Stomach (tissue), 9 donors: ENCODE results near the gene CD33. TPM values are rescaled to one million over a fixed set of nuclear protein-coding genes. Genes with fewer than 3 reads are reported as not detected.

ENCODE experiments used
- DNase-seq, 2 donors: peaks; one replicate each; pipeline versions ENCODE4 v3.0.0 to v3.0.0-alpha.2; 2013 to 2019
- H3K27ac ChIP-seq, 5 donors: fragments of 200-600 bp in 4 of 5; sonication (generic) in 4 of 5; one replicate each; pipeline ENCODE4 v1.5.1; 2013 to 2019; ENCODE audit warnings: mild to moderate bottlenecking in 1 of 5, moderate library complexity in 1 of 5
- H3K27me3 ChIP-seq, 3 donors: fragments of 200-600 bp; sonication (generic); one replicate each; pipeline ENCODE4 v1.5.1; 2017 to 2019; ENCODE audit warnings: mixed run types in 1 of 3
- H3K36me3 ChIP-seq, 4 donors: fragments of 200-600 bp; sonication (generic); 1 replicate in 3 of 4; 2 replicates in 1 of 4; pipeline ENCODE4 v1.5.1; 2016 to 2019
- H3K4me1 ChIP-seq, 4 donors: fragments of 200-600 bp; sonication (generic); one replicate each; pipeline ENCODE4 v1.5.1; 2016 to 2019
- H3K4me3 ChIP-seq, 4 donors: fragments of 200-600 bp; sonication (generic) in 3 of 4; one replicate each; pipeline ENCODE4 v1.5.1; 2016 to 2019; ENCODE audit warnings: mild to moderate bottlenecking in 1 of 4
- H3K9me3 ChIP-seq, 4 donors: fragments of 200-600 bp; sonication (generic); one replicate each; pipeline ENCODE4 v1.5.1; 2016 to 2019
- EP300 ChIP-seq: sonication (generic); formaldehyde crosslinking; IDR thresholded peaks from one replicate; pipeline ENCODE4 v1.6.1; 2017; ENCODE audit warnings: antibody characterized with exemption
- POLR2A ChIP-seq, 4 donors: fragments of 450-650 bp; IDR thresholded peaks; one replicate each; pipeline ENCODE4 v1.6.1; 2016; ENCODE audit warnings: antibody characterized with exemption in 4 of 4, control low read depth in 2 of 4, mild to moderate bottlenecking in 1 of 4, moderate library complexity in 1 of 4
- POLR2AphosphoS5 ChIP-seq, 3 donors: sonication (generic); formaldehyde crosslinking; IDR thresholded peaks; one replicate each; pipeline ENCODE4 v1.6.1; 2016; ENCODE audit warnings: antibody characterized with exemption in 3 of 3
- WGBS, 5 donors: extraction: QIAGEN DNeasy Blood & Tissue Kit in 3 of 5; methylation state at CpG; one replicate each; pipeline versions ENCODE4 v1.1.5 to v1.1.7; 2013 to 2018; 5-methylcytosine and 5-hydroxymethylcytosine counted together
- intact Hi-C: fragments of 100-400 bp; cut with DNase I; formaldehyde crosslinking; loops from one replicate; pipeline ENCODE4 v1.15.1; 2023; ENCODE audit warnings: low total_unique reads
- polyA plus RNA-seq, 3 donors: library from polyadenylated mRNA; stranded (reverse); fragments of 200-250 nt; gene quantifications; one replicate each; pipeline ENCODE4 v1.2.3, GENCODE V29; 2013
- total RNA-seq, 5 donors: library from RNA; depleted of rRNA; stranded (reverse); fragments of >200 nt; gene quantifications; one replicate each; pipeline versions ENCODE4 v1.1.0 to v1.2.3, GENCODE V29; 2014 to 2016
- TF ChIP-seq, protein P1 (sequence below), 7 experiments: fragments of 450-650 bp in 4 of 7; fragments of 200-600 bp in 3 of 7; sonication (generic) in 3 of 7; IDR thresholded peaks; one replicate each; pipeline ENCODE4 v1.5.1; 2016 to 2019; ENCODE audit warnings: antibody characterized with exemption in 7 of 7, control low read depth in 2 of 7, mild to moderate bottlenecking in 1 of 7
- donor health status: healthy with polysubstance abuse.
- donor health status: Bipolar disorder and iron deficiency.
- donor health status: healthy.

Gene CD33
- total and polyA plus RNA-seq, 8 donors, result 1.7 to 4.8 (median 3.0) TPM; not detected in 3

DNA sequence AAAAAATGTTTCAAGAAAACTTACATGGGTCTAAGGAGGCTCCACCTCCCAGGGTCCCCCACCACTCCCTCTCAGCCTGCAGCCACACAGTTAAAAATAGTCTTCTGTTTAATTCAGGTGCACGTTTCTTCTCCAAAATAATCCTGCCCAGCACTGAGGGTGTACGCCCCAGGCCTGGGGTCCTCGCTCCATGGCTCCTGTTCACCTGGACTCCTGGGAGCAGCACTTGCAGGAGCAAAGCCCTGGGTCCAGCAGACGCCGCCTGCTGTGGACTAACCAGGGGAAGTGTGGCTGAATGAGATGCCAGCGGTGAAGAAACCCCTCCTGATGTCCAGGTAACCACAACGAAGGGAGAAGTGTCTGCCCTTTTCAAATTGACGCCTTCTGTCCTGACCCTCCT is 41.3 kb upstream of the CD33 start:
- no peaks in the 10 kb centered on the region for H3K36me3 ChIP-seq
- peaks cover 4 to 46% (median 7%) of the 10 kb centered on the region in 3 donors for H3K27me3 ChIP-seq
- WGBS, 5 donors, result 69 to 83% (median 73%) methylated on average over 8 of the region's 8 CpGs
- TF ChIP-seq EP300, result no peak
- TF ChIP-seq, protein P1, sequence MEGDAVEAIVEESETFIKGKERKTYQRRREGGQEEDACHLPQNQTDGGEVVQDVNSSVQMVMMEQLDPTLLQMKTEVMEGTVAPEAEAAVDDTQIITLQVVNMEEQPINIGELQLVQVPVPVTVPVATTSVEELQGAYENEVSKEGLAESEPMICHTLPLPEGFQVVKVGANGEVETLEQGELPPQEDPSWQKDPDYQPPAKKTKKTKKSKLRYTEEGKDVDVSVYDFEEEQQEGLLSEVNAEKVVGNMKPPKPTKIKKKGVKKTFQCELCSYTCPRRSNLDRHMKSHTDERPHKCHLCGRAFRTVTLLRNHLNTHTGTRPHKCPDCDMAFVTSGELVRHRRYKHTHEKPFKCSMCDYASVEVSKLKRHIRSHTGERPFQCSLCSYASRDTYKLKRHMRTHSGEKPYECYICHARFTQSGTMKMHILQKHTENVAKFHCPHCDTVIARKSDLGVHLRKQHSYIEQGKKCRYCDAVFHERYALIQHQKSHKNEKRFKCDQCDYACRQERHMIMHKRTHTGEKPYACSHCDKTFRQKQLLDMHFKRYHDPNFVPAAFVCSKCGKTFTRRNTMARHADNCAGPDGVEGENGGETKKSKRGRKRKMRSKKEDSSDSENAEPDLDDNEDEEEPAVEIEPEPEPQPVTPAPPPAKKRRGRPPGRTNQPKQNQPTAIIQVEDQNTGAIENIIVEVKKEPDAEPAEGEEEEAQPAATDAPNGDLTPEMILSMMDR (IDR thresholded peaks at IDR 0.05), result no peak
- H3K9me3 ChIP-seq, result no peaks in the 10 kb centered on the region
- no peak overlapping the region for H3K4me3 ChIP-seq
- no peak for DNase-seq
- intact Hi-C loops, result no loop called here
- H3K27ac ChIP-seq, result no peak overlapping the region
- H3K4me1 ChIP-seq, result no peaks in the 10 kb centered on the region

DNA sequence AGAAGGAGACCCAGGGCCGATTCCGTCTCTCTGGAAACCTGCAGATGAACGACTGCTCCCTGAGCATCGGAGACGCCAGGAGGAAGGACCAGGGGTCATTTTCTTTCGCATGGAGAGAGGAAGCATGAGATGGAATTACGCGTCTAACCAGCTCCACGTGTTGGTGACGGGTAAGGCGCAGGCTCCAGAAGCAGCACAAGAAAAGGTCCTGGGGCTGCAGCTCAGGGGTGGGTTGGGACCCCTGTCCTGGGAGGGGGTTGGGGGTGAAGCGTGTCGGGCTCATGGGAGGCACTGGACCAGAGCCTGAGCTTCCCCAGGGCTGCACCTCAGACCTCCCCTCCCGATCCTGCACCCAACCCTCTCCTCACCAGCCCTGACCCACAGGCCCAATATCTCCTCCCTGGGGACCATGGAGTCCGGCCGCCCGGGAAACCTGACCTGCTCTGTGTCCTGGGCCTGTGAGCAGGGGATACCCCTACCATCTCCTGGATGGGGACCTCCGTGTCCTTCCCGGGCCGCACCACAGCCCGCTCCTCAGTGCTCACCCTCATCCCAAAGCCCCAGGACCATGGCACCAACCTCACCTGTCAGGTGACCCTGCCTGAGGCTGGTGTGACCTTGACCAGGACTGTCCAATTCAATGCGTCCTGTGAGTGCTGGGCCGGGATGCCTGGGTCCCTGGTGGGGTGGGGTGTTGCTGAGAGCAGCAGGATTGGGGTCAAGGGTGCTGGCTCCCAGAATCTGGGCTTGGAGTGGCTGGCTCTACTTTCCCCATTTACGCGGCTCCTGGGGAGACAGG is 39.6 kb upstream of the CD33 start:
- Histone ChIP-seq H3K4me3 (no peak overlapping the region), H3K27me3 (peaks cover 4 to 46% (median 7%) of the 10 kb centered on the region in 3 donors), H3K36me3 (no peaks in the 10 kb centered on the region), H3K9me3 (no peaks in the 10 kb centered on the region), H3K27ac (no peak overlapping the region), H3K4me1 (no peaks in the 10 kb centered on the region)
- 83 to 87% (median 84%) methylated on average over 16 to 25 of the region's 25 CpGs for WGBS, 5 donors
- TF ChIP-seq EP300 (no peak), POLR2A (IDR thresholded peaks at IDR 0.05) (no peak)
- intact Hi-C loops, result no loop called here
- DNase-seq, result no peak

DNA sequence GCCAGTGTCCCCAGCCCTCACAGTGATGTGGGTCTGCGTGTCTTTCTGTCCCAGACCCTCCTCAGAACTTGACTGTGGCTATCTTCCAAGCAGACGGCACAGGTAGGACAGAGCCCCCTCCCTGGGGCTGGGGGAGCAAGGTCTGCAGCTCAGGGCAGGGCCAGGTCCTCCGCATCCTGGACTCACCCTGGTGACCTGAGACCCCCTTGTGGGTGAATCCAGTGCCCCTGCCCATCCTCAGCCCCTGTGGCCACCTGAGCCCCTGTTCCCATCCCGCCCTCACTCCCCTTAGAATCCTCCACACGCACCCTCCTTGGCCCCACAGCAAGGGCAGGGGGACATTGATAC is 39.0 kb upstream of the CD33 start:
- H3K9me3 ChIP-seq, result no peaks in the 10 kb centered on the region
- no peak overlapping the region for H3K27ac ChIP-seq
- no peaks in the 10 kb centered on the region for H3K36me3 ChIP-seq
- H3K27me3 ChIP-seq, result peaks cover 4 to 46% (median 7%) of the 10 kb centered on the region in 3 donors
- no peak for DNase-seq
- 53 to 85% (median 83%) methylated on average over 2 to 5 of the region's 5 CpGs for WGBS, 5 donors
- intact Hi-C loops, result no loop called here
- H3K4me1 ChIP-seq, result no peaks in the 10 kb centered on the region
- no peak overlapping the region for H3K4me3 ChIP-seq
- no peak for TF ChIP-seq POLR2A (IDR thresholded peaks at IDR 0.05)
- TF ChIP-seq, protein P1 (IDR thresholded peaks at IDR 0.05), result no peak
- TF ChIP-seq EP300, result no peak
- no peak for TF ChIP-seq POLR2AphosphoS5 (IDR thresholded peaks at IDR 0.05)

DNA sequence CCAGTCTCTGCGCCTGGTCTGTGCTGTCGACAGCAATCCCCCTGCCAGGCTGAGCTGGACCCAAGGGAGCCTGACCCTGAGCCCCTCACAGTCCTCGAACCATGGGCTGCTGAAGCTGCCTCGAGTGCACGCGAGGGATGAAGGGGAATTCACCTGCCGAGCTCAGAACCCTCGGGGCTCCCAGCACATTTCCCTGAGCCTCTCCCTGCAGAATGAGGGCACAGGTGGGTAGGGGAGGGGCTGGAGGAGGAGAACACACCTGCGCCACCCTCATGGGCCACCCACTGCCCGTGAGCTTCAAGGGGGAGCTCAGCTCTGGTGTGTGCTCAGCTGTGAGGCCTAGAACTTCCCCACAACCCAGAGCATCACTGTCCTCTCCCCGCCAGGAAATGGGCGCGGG is 38.6 kb upstream of the CD33 start:
- Histone ChIP-seq H3K27ac (no peak overlapping the region), H3K9me3 (no peaks in the 10 kb centered on the region), H3K27me3 (peaks cover 4 to 44% (median 7%) of the 10 kb centered on the region in 3 donors), H3K4me1 (no peaks in the 10 kb centered on the region), H3K36me3 (no peaks in the 10 kb centered on the region), H3K4me3 (no peak overlapping the region)
- 52 to 65% (median 61%) methylated on average over 12 to 13 of the region's 13 CpGs for WGBS, 5 donors
- intact Hi-C loops, result no loop called here
- no peak for DNase-seq
- TF ChIP-seq POLR2AphosphoS5 (IDR thresholded peaks at IDR 0.05), result no peak
- TF ChIP-seq EP300, result no peak
- TF ChIP-seq POLR2A (IDR thresholded peaks at IDR 0.05), result no peak
- TF ChIP-seq, protein P1 (IDR thresholded peaks at IDR 0.05), result no peak
